Astrocyte of the spinal cord (primary cell): ENCODE results near the gene GPATCH2.

ENCODE experiments used
- DNase-seq: peaks from one replicate; pipeline ENCODE4 v3.0.0; 2011; ENCODE audit warnings: low read depth, low spot score
- H3K4me3 ChIP-seq: 2 replicates; pipeline ENCODE4 v1.5.1; 2011; ENCODE audit warnings: low read depth, mild to moderate bottlenecking, low read length, moderate library complexity
- in situ Hi-C: cut with HindIII; loops from 2 replicates; pipeline ENCODE4 v1.10.0; 2017; ENCODE audit warnings: low sequenced_read_pairs
- TF ChIP-seq, protein P1 (sequence below): IDR thresholded peaks from 2 replicates; pipeline ENCODE4 v1.5.1; 2012; ENCODE audit warnings: low read depth, mild to moderate bottlenecking, low read length, inconsistent platforms

Gene GPATCH2

DNA sequence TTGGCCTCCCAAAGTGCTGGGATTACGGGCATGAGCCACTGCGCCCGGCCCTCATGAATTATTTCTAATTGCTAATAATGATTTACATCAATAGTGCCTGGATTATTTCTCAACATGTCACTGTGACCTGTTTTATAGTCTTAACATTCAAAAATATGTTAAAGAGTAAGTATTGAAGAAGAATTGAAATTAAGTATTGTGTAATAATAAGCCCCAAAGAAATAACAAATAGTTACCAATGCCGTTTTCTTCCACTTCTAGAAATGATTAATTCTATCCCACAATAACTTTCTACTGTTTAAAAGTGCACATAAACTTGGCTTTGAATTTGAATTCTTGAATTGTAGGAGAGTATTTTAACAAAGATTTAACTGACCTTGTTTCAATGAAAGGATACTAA, 19.8 kb upstream of the GPATCH2 start:
- in situ Hi-C loops = no loop called here
- no peak for DNase-seq
- TF ChIP-seq, protein P1, sequence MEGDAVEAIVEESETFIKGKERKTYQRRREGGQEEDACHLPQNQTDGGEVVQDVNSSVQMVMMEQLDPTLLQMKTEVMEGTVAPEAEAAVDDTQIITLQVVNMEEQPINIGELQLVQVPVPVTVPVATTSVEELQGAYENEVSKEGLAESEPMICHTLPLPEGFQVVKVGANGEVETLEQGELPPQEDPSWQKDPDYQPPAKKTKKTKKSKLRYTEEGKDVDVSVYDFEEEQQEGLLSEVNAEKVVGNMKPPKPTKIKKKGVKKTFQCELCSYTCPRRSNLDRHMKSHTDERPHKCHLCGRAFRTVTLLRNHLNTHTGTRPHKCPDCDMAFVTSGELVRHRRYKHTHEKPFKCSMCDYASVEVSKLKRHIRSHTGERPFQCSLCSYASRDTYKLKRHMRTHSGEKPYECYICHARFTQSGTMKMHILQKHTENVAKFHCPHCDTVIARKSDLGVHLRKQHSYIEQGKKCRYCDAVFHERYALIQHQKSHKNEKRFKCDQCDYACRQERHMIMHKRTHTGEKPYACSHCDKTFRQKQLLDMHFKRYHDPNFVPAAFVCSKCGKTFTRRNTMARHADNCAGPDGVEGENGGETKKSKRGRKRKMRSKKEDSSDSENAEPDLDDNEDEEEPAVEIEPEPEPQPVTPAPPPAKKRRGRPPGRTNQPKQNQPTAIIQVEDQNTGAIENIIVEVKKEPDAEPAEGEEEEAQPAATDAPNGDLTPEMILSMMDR = no peak
- H3K4me3 ChIP-seq = no peak overlapping the region

GRCh38 chr1:217647791-217648190, 16.9 kb upstream of the GPATCH2 start:
- H3K4me3 ChIP-seq = no peak overlapping the region
- no peak for DNase-seq
- TF ChIP-seq, protein P1 = no peak
- in situ Hi-C loops = no loop called here

- no peak overlapping the region for H3K4me3 ChIP-seq
- DNase-seq = no peak
- TF ChIP-seq, protein P1 = no peak
- in situ Hi-C loops = no loop called here
Observed at GRCh38 chr1:217642455-217642854, 11.6 kb upstream of the GPATCH2 start.

GRCh38 chr1:217627431-217627830, 3.5 kb downstream of the GPATCH2 start:
- in situ Hi-C loops = no loop called here
- TF ChIP-seq, protein P1 = no peak
- H3K4me3 ChIP-seq = no peak overlapping the region
- DNase-seq = no peak

DNA sequence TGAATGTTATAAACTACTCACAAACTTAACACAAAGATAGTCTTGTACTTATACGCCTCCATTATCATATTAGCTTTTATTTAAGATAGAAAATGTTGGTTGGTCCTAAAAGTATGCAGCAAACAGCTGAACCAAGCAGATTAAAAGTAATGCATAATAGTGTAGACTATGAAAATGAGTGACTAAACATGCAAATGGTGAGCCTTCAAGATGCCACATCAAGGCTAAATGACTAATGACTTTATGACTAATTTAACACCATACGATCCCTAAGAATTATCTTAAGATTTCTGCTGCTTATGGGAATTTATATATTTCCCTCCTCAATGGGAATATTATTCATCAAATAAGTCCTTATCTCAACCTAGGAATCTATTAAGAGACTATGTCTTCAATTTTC, 4.6 kb downstream of the GPATCH2 start:
- DNase-seq = no peak
- in situ Hi-C loops = no loop called here
- H3K4me3 ChIP-seq = no peak overlapping the region
- TF ChIP-seq, protein P1 = no peak

GRCh38 chr1:217622042-217622441, 8.8 kb downstream of the GPATCH2 start:
- DNase-seq = no peak
- no peak overlapping the region for H3K4me3 ChIP-seq
- TF ChIP-seq, protein P1 = no peak
- in situ Hi-C loops = no loop called here

DNA sequence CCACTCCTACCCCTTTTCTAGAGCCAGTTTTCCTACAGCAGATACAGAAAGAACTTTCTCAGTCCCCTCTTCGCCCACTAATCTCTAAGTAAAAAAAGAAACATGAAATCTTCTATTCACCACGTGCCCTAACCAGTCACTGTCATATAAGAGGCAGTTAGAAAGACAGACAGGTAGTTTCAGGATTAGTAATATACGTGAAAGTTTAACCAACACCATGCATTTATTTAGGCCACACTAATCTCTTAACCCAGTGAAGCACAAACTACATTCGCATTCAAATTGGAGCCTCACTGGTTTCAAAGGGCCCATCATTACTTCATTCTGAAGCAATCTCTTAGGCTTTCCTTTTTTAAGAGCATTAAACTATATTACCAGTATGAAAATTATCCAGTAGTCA, 10.1 kb downstream of the GPATCH2 start:
- in situ Hi-C loops = no loop called here
- TF ChIP-seq, protein P1 = no peak
- no peak for DNase-seq
- no peak overlapping the region for H3K4me3 ChIP-seq
